22Rv1 (cell line): ENCODE results near the gene CDH8.

Experiments
- ZFX ChIP-seq: fragments of 450-650 bp; IDR thresholded peaks from 2 replicates; pipeline ENCODE4 v1.6.1; 2017; ENCODE audit warnings: antibody characterized with exemption, borderline replicate concordance
- TF ChIP-seq, protein P1 (sequence below): fragments of 450-650 bp; IDR thresholded peaks from 2 replicates; pipeline ENCODE4 v1.5.1; 2017; ENCODE audit warnings: mild to moderate bottlenecking

- TF ChIP-seq, protein P1, sequence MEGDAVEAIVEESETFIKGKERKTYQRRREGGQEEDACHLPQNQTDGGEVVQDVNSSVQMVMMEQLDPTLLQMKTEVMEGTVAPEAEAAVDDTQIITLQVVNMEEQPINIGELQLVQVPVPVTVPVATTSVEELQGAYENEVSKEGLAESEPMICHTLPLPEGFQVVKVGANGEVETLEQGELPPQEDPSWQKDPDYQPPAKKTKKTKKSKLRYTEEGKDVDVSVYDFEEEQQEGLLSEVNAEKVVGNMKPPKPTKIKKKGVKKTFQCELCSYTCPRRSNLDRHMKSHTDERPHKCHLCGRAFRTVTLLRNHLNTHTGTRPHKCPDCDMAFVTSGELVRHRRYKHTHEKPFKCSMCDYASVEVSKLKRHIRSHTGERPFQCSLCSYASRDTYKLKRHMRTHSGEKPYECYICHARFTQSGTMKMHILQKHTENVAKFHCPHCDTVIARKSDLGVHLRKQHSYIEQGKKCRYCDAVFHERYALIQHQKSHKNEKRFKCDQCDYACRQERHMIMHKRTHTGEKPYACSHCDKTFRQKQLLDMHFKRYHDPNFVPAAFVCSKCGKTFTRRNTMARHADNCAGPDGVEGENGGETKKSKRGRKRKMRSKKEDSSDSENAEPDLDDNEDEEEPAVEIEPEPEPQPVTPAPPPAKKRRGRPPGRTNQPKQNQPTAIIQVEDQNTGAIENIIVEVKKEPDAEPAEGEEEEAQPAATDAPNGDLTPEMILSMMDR, result no peak
- no peak for TF ChIP-seq ZFX
Observed at GRCh38 chr16:61812251-61812650, 224.0 kb downstream of the CDH8 start.
